Activated CD4-positive, alpha-beta memory T cell treated with anti-CD3 and anti-CD28 coated beads, Interleukin-2, amount 10 ng/mL, durations not matched to agents 7 days and 5 days (primary cell): ENCODE results near the gene ADGRA1. TPM values are rescaled to one million over a fixed set of nuclear protein-coding genes. Genes with fewer than 3 reads are reported as not detected.
"Not testable (repeated sequence)": the region's sequence is repeated elsewhere in the genome, so short reads cannot be mapped to it uniquely, and the experiment has no call there.

Source experiments
- CTCF ChIA-PET: fragments of 350-600 bp; sonication (Branson Sonifier 250); formaldehyde crosslinking; loops from one replicate; lab custom pipeline; 2021; ENCODE audit warnings: antibody characterized with exemption, inconsistent platforms; lab: Charles Lee
- POLR2A ChIA-PET: fragments of 350-600 bp; sonication (Branson Sonifier 250); formaldehyde crosslinking; loops from one replicate; lab custom pipeline; 2021; ENCODE audit warnings: antibody characterized with exemption; lab: Charles Lee
- DNase-seq: peaks from one replicate; pipeline ENCODE4 v3.0.0-alpha.2; 2020
- H3K27ac Mint-ChIP-seq: one replicate; pipeline ENCODE4 v1.8.0; 2021; ENCODE audit warnings: mild to moderate bottlenecking, mixed read lengths
- H3K27me3 Mint-ChIP-seq: one replicate; pipeline ENCODE4 v1.8.0; 2021; ENCODE audit warnings: mixed read lengths
- H3K36me3 Mint-ChIP-seq: one replicate; pipeline ENCODE4 v1.8.0; 2021; ENCODE audit warnings: low read depth, mixed read lengths
- H3K4me1 Mint-ChIP-seq: one replicate; pipeline ENCODE4 v1.8.0; 2021; ENCODE audit warnings: mixed read lengths
- H3K4me3 Mint-ChIP-seq: one replicate; pipeline ENCODE4 v1.8.0; 2021; ENCODE audit warnings: mild to moderate bottlenecking, mixed read lengths
- H3K9me3 Mint-ChIP-seq: one replicate; pipeline ENCODE4 v1.8.0; 2021; ENCODE audit warnings: mixed read lengths
- total RNA-seq, 2 experiments: library from RNA; stranded (reverse); gene quantifications; one replicate each; pipeline ENCODE4 v1.2.3, GENCODE V29; 2021

The ADGRA1 gene
- total RNA-seq, 2 experiments from 2014 or later, result not detected

DNA sequence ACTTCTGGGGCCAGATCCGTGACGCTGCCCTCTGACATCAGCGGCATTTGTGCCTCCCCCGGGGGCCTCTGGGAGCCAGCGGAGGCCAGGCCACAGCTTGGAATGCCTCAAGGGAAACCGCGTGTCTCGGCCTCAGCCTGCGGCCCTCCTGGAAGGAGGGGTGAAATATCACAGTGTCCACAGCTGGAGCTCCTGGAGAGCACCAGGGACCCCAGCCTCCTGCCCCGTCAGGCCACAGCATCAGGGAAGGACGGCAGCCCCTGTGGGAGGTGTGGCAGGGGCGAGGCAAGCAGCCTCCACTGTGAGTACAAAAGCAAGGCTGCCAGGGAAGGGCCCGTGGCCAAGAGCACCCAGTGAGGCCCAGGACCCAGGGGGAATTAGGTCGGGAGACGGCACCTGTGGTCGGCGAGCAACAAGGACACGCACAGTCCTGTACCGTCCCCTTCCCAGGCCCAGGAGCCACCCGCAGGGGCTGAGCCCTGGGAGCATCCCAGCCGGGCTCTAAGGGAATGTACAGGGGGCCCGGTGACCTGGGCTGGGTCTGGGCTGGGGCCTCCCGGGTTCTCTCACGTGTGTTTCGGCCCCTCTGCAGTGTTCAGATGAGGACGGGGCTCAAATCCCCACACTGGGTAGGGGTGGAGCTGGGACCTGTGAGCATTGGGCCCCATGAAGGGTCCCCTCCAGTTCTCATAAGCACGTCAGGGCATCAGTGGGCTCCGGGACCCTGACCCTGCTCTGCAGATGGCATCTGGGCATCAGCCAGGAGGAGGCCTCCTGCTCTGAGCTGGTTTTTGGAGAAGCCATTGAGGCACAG is 53.6 kb downstream of the ADGRA1 start:
- Mint-ChIP-seq H3K36me3 (no peaks in the 10 kb centered on the region), H3K9me3 (no peaks in the 10 kb centered on the region), H3K27ac (no peak overlapping the region), H3K4me3 (no peak overlapping the region), H3K27me3 (peaks cover 8% of the 10 kb centered on the region), H3K4me1 (peaks cover 8% of the 10 kb centered on the region)
- DNase-seq, result no peak
- CTCF ChIA-PET, result no interaction called here
- POLR2A ChIA-PET, result no interaction called here

DNA sequence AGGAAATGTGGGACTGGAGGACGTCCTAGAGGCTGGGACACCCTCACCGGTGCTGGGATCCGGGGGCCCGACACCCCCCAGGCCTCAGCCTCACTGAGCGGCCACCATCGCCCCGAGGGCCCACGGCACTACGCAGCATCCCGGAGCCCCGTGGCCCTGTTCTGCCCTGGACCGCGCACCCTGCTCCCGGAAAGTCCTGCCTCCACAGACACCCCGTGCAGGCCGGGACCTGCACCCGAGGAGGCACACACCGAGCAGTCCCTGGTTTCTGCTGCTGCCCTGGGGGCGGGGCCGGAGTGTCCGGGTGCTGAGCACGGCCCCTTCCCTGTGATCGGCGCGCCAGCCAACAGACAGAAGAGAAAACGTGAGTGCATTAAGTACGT is 54.2 kb downstream of the ADGRA1 start:
- Mint-ChIP-seq H3K36me3 (no peaks in the 10 kb centered on the region), H3K4me3 (no peak overlapping the region), H3K27ac (no peak overlapping the region), H3K9me3 (peaks cover 1% of the 10 kb centered on the region), H3K4me1 (peaks cover 8% of the 10 kb centered on the region), H3K27me3 (peaks cover 14% of the 10 kb centered on the region)
- DNase-seq, result no peak
- ChIA-PET CTCF (no interaction called here), POLR2A (no interaction called here)

- ChIA-PET POLR2A (no interaction called here), CTCF (interaction anchor here (1.1 to 2.1 kb wide), 8 partner anchors 54 to 187 kb away, joined by 3 to 24 read pairs (median 6); no protein-coding TSS in a partner anchor)
These were observed 54.9 kb downstream of the ADGRA1 start for GRCh38 chr10:133142523-133143199.

DNA sequence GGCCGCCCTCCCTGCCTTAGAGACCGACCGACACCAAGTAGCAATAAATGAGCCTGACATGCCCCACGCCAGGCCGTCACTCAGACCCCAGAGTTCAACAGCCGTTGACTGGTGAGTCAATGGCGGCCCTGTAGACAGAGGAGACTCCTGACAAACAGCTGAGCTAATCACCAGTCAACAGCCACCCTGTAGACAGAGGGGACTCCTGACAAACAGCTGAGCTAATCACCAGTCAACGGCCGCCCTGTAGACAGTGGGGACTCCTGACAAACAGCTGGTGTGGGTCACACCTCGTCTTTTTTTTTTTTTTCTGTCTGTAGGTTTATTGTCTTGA is 55.4 kb downstream of the ADGRA1 start:
- Mint-ChIP-seq H3K27ac (no peak overlapping the region), H3K27me3 (peaks cover 25% of the 10 kb centered on the region), H3K9me3 (peaks cover 7% of the 10 kb centered on the region), H3K36me3 (peaks cover 3% of the 10 kb centered on the region), H3K4me1 (peaks cover 8% of the 10 kb centered on the region), H3K4me3 (no peak overlapping the region)
- DNase-seq, result no peak
- ChIA-PET POLR2A (interaction anchor here (0.9 to 1.1 kb wide), 2 partner anchors 116 to 133 kb away, joined by 3 to 4 read pairs; partner anchors contain the start of gene ADAM8), CTCF (interaction anchor here (0.6 to 2.1 kb wide), 13 partner anchors 16 to 1134 kb away, joined by 3 to 24 read pairs (median 4); no protein-coding TSS in a partner anchor)

More at GRCh38 chr10:133142523-133143199, 54.9 kb downstream of the ADGRA1 start:
- Mint-ChIP-seq H3K36me3 (no peaks in the 10 kb centered on the region), H3K27ac (no peak overlapping the region), H3K9me3 (peaks cover 4% of the 10 kb centered on the region), H3K4me3 (no peak overlapping the region), H3K27me3 (peaks cover 22% of the 10 kb centered on the region), H3K4me1 (peaks cover 8% of the 10 kb centered on the region)
- no peak for DNase-seq

- H3K9me3 Mint-ChIP-seq, result peaks cover 8% of the 10 kb centered on the region
- peaks cover 29% of the 10 kb centered on the region for H3K27me3 Mint-ChIP-seq
- H3K4me3 Mint-ChIP-seq, result no peak overlapping the region
- H3K27ac Mint-ChIP-seq, result no peak overlapping the region
- peaks cover 3% of the 10 kb centered on the region for H3K36me3 Mint-ChIP-seq
- peaks cover 8% of the 10 kb centered on the region for H3K4me1 Mint-ChIP-seq
- CTCF ChIA-PET, result interaction anchor here (0.6 to 2.1 kb wide), 13 partner anchors 16 to 1134 kb away, joined by 3 to 24 read pairs (median 4); no protein-coding TSS in a partner anchor
- no peak for DNase-seq
- POLR2A ChIA-PET, result interaction anchor here (0.9 to 1.1 kb wide), 2 partner anchors 116 to 133 kb away, joined by 3 to 4 read pairs; partner anchors contain the start of gene ADAM8
These were observed 55.8 kb downstream of the ADGRA1 start for GRCh38 chr10:133143546-133143945.

GRCh38 chr10:133144771-133145170 is 57.0 kb downstream of the ADGRA1 start:
- peaks cover 8% of the 10 kb centered on the region for H3K4me1 Mint-ChIP-seq
- ChIA-PET POLR2A (no interaction called here), CTCF (interaction anchor here (2.1 kb wide), 1 partner anchor 114 kb away, joined by 8 read pairs; no protein-coding TSS in a partner anchor)
- H3K36me3 Mint-ChIP-seq, result peaks cover 3% of the 10 kb centered on the region
- H3K27me3 Mint-ChIP-seq, result peaks cover 38% of the 10 kb centered on the region
- H3K9me3 Mint-ChIP-seq, result peaks cover 14% of the 10 kb centered on the region
- no peak overlapping the region for H3K4me3 Mint-ChIP-seq
- no peak overlapping the region for H3K27ac Mint-ChIP-seq
- DNase-seq, result no peak

- Mint-ChIP-seq H3K36me3 (peaks cover 3% of the 10 kb centered on the region), H3K4me3 (no peak overlapping the region), H3K4me1 (no peaks in the 10 kb centered on the region), H3K9me3 (peaks cover 20% of the 10 kb centered on the region), H3K27me3 (peaks cover 44% of the 10 kb centered on the region), H3K27ac (no peak overlapping the region)
- ChIA-PET POLR2A (no interaction called here), CTCF (no interaction called here)
- no peak for DNase-seq
These were observed 62.5 kb downstream of the ADGRA1 start for GRCh38 chr10:133150226-133150625.

DNA sequence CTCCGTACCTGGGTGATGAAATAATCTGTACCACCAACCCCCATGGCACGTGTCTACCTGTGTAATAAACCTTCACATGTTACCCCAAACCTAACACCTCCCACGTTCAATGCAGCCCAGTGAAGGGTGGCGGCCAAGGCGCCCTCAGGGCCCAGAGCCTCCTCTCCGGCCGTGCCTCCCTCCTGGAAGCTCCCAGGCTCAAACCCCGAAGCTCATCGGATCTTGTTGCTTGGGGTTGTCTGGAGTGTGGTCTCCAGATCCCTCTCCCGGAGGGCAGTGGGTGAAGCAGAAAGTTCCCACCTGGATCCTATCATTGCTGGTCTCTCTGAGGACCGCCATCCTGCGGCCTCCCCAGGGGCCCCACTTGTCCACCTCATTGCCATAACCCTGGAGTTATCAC is 62.9 kb downstream of the ADGRA1 start:
- peaks cover 40% of the 10 kb centered on the region for H3K27me3 Mint-ChIP-seq
- H3K9me3 Mint-ChIP-seq, result peaks cover 20% of the 10 kb centered on the region
- CTCF ChIA-PET, result no interaction called here
- H3K27ac Mint-ChIP-seq, result no peak overlapping the region
- no peak overlapping the region for H3K4me3 Mint-ChIP-seq
- peaks cover 3% of the 10 kb centered on the region for H3K36me3 Mint-ChIP-seq
- H3K4me1 Mint-ChIP-seq, result no peaks in the 10 kb centered on the region
- peak; percentile 6 for DNase-seq
- POLR2A ChIA-PET, result no interaction called here

- H3K9me3 Mint-ChIP-seq, result peaks cover 20% of the 10 kb centered on the region
- CTCF ChIA-PET, H3K4me1 Mint-ChIP-seq, H3K27ac Mint-ChIP-seq, POLR2A ChIA-PET, H3K4me3 Mint-ChIP-seq, H3K36me3 Mint-ChIP-seq: not testable (repeated sequence)
- H3K27me3 Mint-ChIP-seq, result peaks cover 40% of the 10 kb centered on the region
- peak; percentile 4 for DNase-seq
These were observed 63.3 kb downstream of the ADGRA1 start for GRCh38 chr10:133151071-133151470.

DNA sequence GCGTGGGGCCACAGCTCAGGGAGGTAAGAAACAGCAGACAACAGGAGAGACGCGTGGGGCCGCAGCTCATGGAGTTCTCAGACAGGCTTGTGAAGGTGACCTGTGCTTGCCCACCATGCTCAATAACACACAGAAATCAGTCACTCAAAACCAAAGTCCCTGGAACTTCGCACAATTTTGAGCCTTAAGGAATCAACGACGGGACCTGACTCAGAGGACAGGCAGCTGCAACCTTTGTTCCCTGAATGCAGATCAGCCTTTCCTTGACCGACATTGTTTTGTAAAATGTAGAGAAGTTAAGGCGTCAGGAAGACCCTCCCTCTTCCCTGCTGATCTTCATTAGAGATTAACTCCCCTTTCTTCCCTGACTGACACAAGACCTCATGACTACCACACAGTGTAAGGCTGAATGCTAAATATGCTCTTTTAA is 63.8 kb downstream of the ADGRA1 start:
- Mint-ChIP-seq H3K27me3 (peaks cover 36% of the 10 kb centered on the region), H3K4me1 (no peaks in the 10 kb centered on the region), H3K27ac (no peak overlapping the region), H3K36me3 (peaks cover 3% of the 10 kb centered on the region), H3K4me3 (no peak overlapping the region), H3K9me3 (peaks cover 20% of the 10 kb centered on the region)
- ChIA-PET CTCF (no interaction called here), POLR2A (no interaction called here)
- no peak for DNase-seq

DNA sequence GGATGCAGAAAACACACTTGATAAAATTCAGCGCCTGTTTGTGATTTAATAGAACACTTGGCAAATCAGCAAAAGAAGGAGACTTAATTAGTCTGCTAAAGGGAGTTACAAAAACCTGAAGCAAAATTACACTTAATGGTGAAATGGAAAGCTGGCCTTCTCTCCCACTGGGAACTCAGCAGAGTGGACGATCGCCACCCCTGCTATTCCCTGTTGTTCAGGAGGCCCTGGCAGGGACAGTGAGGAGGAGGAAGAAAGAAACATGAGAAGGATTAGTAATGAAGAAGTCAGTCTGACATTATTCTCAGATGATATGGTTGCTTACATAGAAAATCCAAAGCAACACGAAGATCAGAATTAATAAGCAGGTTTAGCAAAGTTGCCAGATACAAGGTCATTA is 66.7 kb downstream of the ADGRA1 start:
- CTCF ChIA-PET, result no interaction called here
- no peak for DNase-seq
- Mint-ChIP-seq H3K27me3 (peaks cover 12% of the 10 kb centered on the region), H3K4me1 (no peaks in the 10 kb centered on the region), H3K4me3 (no peak overlapping the region), H3K9me3 (peaks cover 9% of the 10 kb centered on the region), H3K36me3 (no peaks in the 10 kb centered on the region), H3K27ac (no peak overlapping the region)
- POLR2A ChIA-PET, result no interaction called here

DNA sequence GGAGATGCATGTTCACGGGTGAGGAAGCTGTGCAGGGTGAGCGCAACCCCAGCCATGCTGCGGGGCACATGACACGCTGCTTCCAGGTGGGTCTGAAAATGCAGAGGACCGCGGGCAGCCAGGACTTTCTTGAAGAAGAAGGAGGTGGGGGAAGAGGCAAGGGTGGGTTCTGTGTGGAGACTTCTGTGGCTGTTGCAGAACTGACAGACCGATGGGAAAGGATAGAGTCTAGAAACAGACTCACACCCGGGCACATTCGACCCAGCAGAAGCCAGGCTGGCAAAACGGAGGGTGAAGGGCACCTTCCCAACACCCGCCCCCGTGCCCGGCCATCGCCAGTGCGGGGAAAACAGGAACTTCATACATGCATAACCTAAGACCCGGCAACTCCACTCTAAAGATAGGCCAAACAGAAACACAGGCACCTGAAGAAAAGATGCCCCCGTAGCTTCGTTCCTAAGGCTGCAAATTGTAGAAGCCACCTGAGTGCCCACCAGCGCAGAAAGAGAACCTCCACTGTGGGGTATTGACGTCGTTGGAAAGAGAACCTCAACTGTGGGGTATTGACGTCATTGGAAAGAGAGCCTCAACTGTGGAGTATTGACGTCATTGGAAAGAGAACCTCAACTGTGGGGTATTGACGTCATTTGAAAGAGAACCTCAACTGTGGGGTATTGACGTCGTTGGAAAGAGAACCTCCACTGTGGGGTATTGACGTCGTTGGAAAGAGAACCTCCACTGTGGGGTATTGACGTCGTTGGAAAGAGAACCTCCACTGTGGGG is 67.5 kb downstream of the ADGRA1 start:
- Mint-ChIP-seq H3K27ac (no peak overlapping the region), H3K9me3 (peaks cover 2% of the 10 kb centered on the region)

More for the DNA sequence above, 67.5 kb downstream of the ADGRA1 start:
- ChIA-PET CTCF (no interaction called here), POLR2A (no interaction called here)
- no peak for DNase-seq
- H3K27me3 Mint-ChIP-seq, result peaks cover 9% of the 10 kb centered on the region
- H3K36me3 Mint-ChIP-seq, result no peaks in the 10 kb centered on the region
- H3K4me1 Mint-ChIP-seq, result no peaks in the 10 kb centered on the region
- H3K4me3 Mint-ChIP-seq, result no peak overlapping the region
